H54 (cell line): ENCODE data around the gene USP35.

Experiments
- DNase-seq: peaks from one replicate; pipeline ENCODE4 v3.0.0; 2011; ENCODE audit warnings: low spot score, mixed read lengths; ENCODE audit not compliant: insufficient read length
- FAIRE-seq: peaks from 3 replicates; lab custom pipeline; 2011; peaks lifted over from hg19 to GRCh38; lab: Jason Lieb, UNC
- POLR2A ChIP-seq: IDR thresholded peaks from 2 replicates; pipeline ENCODE4 v1.6.1; 2011; ENCODE audit warnings: low read depth, mild to moderate bottlenecking, low read length

Gene USP35

GRCh38 chr11:78199015-78199652 is 10.4 kb downstream of the USP35 start:
- DNase-seq (no peak), FAIRE-seq (no peak)
- no peak for TF ChIP-seq POLR2A

- no peak for DNase-seq
- TF ChIP-seq POLR2A = no peak
- FAIRE-seq = no peak
Measured at GRCh38 chr11:78199653-78200015, 10.9 kb downstream of the USP35 start.

GRCh38 chr11:78200061-78200460 is 11.3 kb downstream of the USP35 start:
- no peak for TF ChIP-seq POLR2A
- DNase-seq = no peak
- no peak for FAIRE-seq

- DNase-seq = no peak
- TF ChIP-seq POLR2A = no peak
- FAIRE-seq = no peak
Measured at GRCh38 chr11:78200553-78200952, 11.8 kb downstream of the USP35 start.

- FAIRE-seq = no peak
Measured at GRCh38 chr11:78201096-78201818, 12.5 kb downstream of the USP35 start.

GRCh38 chr11:78202733-78203167 is 14.0 kb downstream of the USP35 start:
- FAIRE-seq (no peak), DNase-seq (no peak)
- no peak for TF ChIP-seq POLR2A

More at GRCh38 chr11:78201096-78201818, 12.5 kb downstream of the USP35 start:
- no peak for TF ChIP-seq POLR2A
- no peak for DNase-seq

GRCh38 chr11:78203184-78203583 is 14.5 kb downstream of the USP35 start:
- DNase-seq (no peak), FAIRE-seq (no peak)
- TF ChIP-seq POLR2A = no peak

GRCh38 chr11:78205256-78205655 is 16.5 kb downstream of the USP35 start:
- DNase-seq (no peak), FAIRE-seq (no peak)
- no peak for TF ChIP-seq POLR2A

GRCh38 chr11:78205691-78206090 is 17.0 kb downstream of the USP35 start:
- FAIRE-seq = no peak
- TF ChIP-seq POLR2A = no peak
- no peak for DNase-seq

- no peak for TF ChIP-seq POLR2A
- no peak for FAIRE-seq
- DNase-seq = no peak
Measured at GRCh38 chr11:78207532-78208256, 19.0 kb downstream of the USP35 start.

- no peak for FAIRE-seq
- DNase-seq = no peak
- no peak for TF ChIP-seq POLR2A
Measured at GRCh38 chr11:78208257-78209165, 19.8 kb downstream of the USP35 start.

- TF ChIP-seq POLR2A = no peak
- no peak for FAIRE-seq
- DNase-seq = no peak
Measured at GRCh38 chr11:78209478-78209877, 20.8 kb downstream of the USP35 start.

- FAIRE-seq (no peak), DNase-seq (no peak)
- TF ChIP-seq POLR2A = no peak
Measured at GRCh38 chr11:78210000-78210608, 21.4 kb downstream of the USP35 start.
